Myocyte (in vitro differentiated cells): ENCODE data around the gene CTSW. TPM values are rescaled to one million over a fixed set of nuclear protein-coding genes. Genes with fewer than 3 reads are reported as not detected.

Source experiments
- DNase-seq: peaks from one replicate; pipeline ENCODE4 v3.0.0-alpha.2; 2012; ENCODE audit warnings: low read depth
- total RNA-seq: library from RNA; depleted of rRNA; stranded (reverse); fragments of >200 nt; gene quantifications from 2 replicates; pipeline ENCODE4 v1.2.3, GENCODE V29; 2014

Gene CTSW
- total RNA-seq, 1 donor from 2014 or later, result not detected

- no peak for DNase-seq
Observed at GRCh38 chr11:65900899-65901180, 21.2 kb downstream of the CTSW start.

- peak; percentile 91 for DNase-seq
Observed at GRCh38 chr11:65903068-65903481, 23.4 kb downstream of the CTSW start.

- no peak for DNase-seq
Observed at GRCh38 chr11:65903715-65904114, 24.1 kb downstream of the CTSW start.

- DNase-seq, result no peak
Observed at GRCh38 chr11:65906602-65907001, 27.0 kb downstream of the CTSW start.

- no peak for DNase-seq
Observed at GRCh38 chr11:65907878-65908277, 28.2 kb downstream of the CTSW start.

GRCh38 chr11:65911682-65912568, 32.3 kb downstream of the CTSW start:
- DNase-seq, result peak; percentile 76

GRCh38 chr11:65912845-65913244, 33.2 kb downstream of the CTSW start:
- peak; percentile 69 for DNase-seq

GRCh38 chr11:65915101-65915820, 35.6 kb downstream of the CTSW start:
- peak; percentile 66 for DNase-seq

- peak; percentile 96 for DNase-seq
Observed at GRCh38 chr11:65915821-65916251, 36.2 kb downstream of the CTSW start.

- no peak for DNase-seq
Observed at GRCh38 chr11:65916391-65916790, 36.8 kb downstream of the CTSW start.

- no peak for DNase-seq
Observed at GRCh38 chr11:65917077-65917433, 37.4 kb downstream of the CTSW start.

GRCh38 chr11:65917434-65918210, 38.0 kb downstream of the CTSW start:
- DNase-seq, result peak; percentile 39

GRCh38 chr11:65918211-65919140, 38.8 kb downstream of the CTSW start, which contains the start of gene C11orf68:
Gene C11orf68, minus strand, starts transcription at chr11:65919062. Its CDS starts 31 bp downstream, at chr11:65919031.
- DNase-seq, result no peak

GRCh38 chr11:65919141-65919572, 39.5 kb downstream of the CTSW start, which contains the start of gene DRAP1:
Gene DRAP1, plus strand, starts transcription at chr11:65919426. Its CDS starts 76 bp downstream, at chr11:65919502.
- peak; percentile 98 for DNase-seq

GRCh38 chr11:65919573-65920371, 40.1 kb downstream of the CTSW start:
- DNase-seq, result no peak

GRCh38 chr11:65920372-65920802, 40.8 kb downstream of the CTSW start:
- no peak for DNase-seq

GRCh38 chr11:65921033-65921555, 41.5 kb downstream of the CTSW start:
- DNase-seq, result no peak

GRCh38 chr11:65921876-65922275, 42.2 kb downstream of the CTSW start:
- DNase-seq, result no peak

- DNase-seq, result no peak
Observed at GRCh38 chr11:65922565-65922964, 42.9 kb downstream of the CTSW start.
